OCI-LY1 (cell line): ENCODE data around the gene ITPRIPL2.

Source experiments
- H2AFZ ChIP-seq: fragments of 200-600 bp; sonication (generic), shearing (Covaris generic); 2 replicates; pipeline ENCODE4 v1.6.0; 2014; ENCODE audit warnings: antibody characterized with exemption, mild to moderate bottlenecking, low read length
- H3F3A ChIP-seq: fragments of 200-600 bp; sonication (generic), shearing (Covaris generic); 2 replicates; pipeline ENCODE4 v1.6.0; 2014; ENCODE audit warnings: mild to moderate bottlenecking, antibody characterized with exemption, low read length, moderate library complexity; ENCODE audit not compliant: insufficient read depth
- H3K27ac ChIP-seq: fragments of 200-600 bp; sonication (generic); 2 replicates; pipeline ENCODE4 v1.5.1; 2014; ENCODE audit warnings: low read length, mixed run types, mild to moderate bottlenecking, low read depth; ENCODE audit not compliant: poor library complexity, severe bottlenecking
- H3K27me3 ChIP-seq: fragments of 200-600 bp; sonication (generic); 2 replicates; pipeline ENCODE4 v1.6.0; 2014; ENCODE audit warnings: antibody characterized with exemption, mild to moderate bottlenecking, low read length, moderate library complexity; ENCODE audit not compliant: insufficient read depth
- H3K36me3 ChIP-seq: fragments of 200-600 bp; sonication (generic); 2 replicates; pipeline ENCODE4 v1.6.1; 2014; ENCODE audit warnings: mild to moderate bottlenecking, antibody characterized with exemption, low read length, moderate library complexity, mixed read lengths; ENCODE audit not compliant: insufficient read depth
- H3K4me1 ChIP-seq: fragments of 200-600 bp; sonication (generic); 2 replicates; pipeline ENCODE4 v1.5.1; 2014; ENCODE audit warnings: mild to moderate bottlenecking, low read length, moderate library complexity; ENCODE audit not compliant: insufficient read depth, severe bottlenecking
- H3K4me2 ChIP-seq: fragments of 200-600 bp; sonication (generic), shearing (Covaris generic); 2 replicates; pipeline ENCODE4 v1.6.1; 2014; ENCODE audit warnings: low read length
- H3K4me3 ChIP-seq: fragments of 200-600 bp; sonication (generic); 2 replicates; pipeline ENCODE4 v1.5.1; 2014; ENCODE audit warnings: low read length, low read depth, mild to moderate bottlenecking, mixed read lengths; ENCODE audit not compliant: poor library complexity, severe bottlenecking
- H3K79me2 ChIP-seq: fragments of 200-600 bp; shearing (Covaris generic); 2 replicates; pipeline ENCODE4 v1.6.1; 2016; ENCODE audit warnings: mixed run types, low read length, mixed read lengths; ENCODE audit not compliant: insufficient read depth
- H3K9ac ChIP-seq: fragments of 200-600 bp; sonication (generic), shearing (Covaris generic); 2 replicates; pipeline ENCODE4 v1.6.1; 2014; ENCODE audit warnings: mild to moderate bottlenecking, low read length, mixed read lengths
- H3K9me2 ChIP-seq: fragments of 200-600 bp; sonication (generic), shearing (Covaris generic); 2 replicates; pipeline ENCODE4 v1.6.1; 2014; ENCODE audit warnings: low read depth, mild to moderate bottlenecking, low read length, mixed read lengths
- H3K9me3 ChIP-seq: fragments of 200-600 bp; shearing (Covaris generic); 2 replicates; pipeline ENCODE4 v1.6.1; 2014; ENCODE audit warnings: low read length, mixed read lengths
- H4K20me1 ChIP-seq: fragments of 200-600 bp; sonication (generic), shearing (Covaris generic); 2 replicates; pipeline ENCODE4 v1.6.0; 2016; ENCODE audit warnings: mild to moderate bottlenecking, low read length; ENCODE audit not compliant: insufficient read depth
- CTCF ChIP-seq: fragments of 200-600 bp; sonication (generic), shearing (Covaris generic); IDR thresholded peaks from 2 replicates; pipeline ENCODE4 v1.5.1; 2017; ENCODE audit warnings: mild to moderate bottlenecking, antibody characterized with exemption, low read length, moderate library complexity, mixed read lengths
- EZH2 ChIP-seq: fragments of 200-600 bp; sonication (generic), shearing (Covaris generic); IDR thresholded peaks from 2 replicates; pipeline ENCODE4 v1.8.0; 2017; ENCODE audit warnings: borderline replicate concordance, mixed run types, mild to moderate bottlenecking, antibody characterized with exemption, low read length, moderate library complexity, mixed read lengths

Gene ITPRIPL2

DNA sequence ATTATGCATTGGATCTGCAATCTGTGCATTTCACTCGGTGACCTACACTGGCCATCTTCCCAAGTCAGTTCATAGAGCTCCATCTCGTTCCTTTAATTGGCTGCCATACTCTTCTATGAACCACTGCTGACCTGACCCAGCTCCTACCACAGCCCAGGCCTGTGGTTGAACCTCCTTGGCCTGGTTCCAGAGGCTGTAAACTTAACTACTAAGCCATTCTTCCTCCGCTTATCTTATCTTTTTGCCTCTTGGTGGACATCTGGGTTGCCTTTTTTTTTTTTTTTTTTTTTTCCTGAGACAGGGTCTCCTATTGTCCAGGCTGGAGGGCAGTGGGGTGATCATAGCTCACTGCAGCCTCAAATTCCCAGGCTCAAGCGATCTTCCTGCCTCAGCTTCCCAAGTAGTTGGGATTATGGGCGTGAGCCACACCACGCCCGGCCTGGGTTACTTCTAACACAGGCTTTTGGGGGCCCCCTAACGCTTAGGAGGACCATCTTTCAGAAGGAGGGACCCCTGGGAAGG, 28.0 kb upstream of the ITPRIPL2 start:
- H3K79me2 ChIP-seq: no peaks in the 10 kb centered on the region
- H4K20me1 ChIP-seq: no peaks in the 10 kb centered on the region
- no peak overlapping the region for H3K9ac ChIP-seq
- H3K27ac ChIP-seq: no peak overlapping the region
- H3K9me2 ChIP-seq: no peaks in the 10 kb centered on the region
- no peaks in the 10 kb centered on the region for H3K27me3 ChIP-seq
- H3K4me3 ChIP-seq: no peak overlapping the region
- peaks cover 8% of the 10 kb centered on the region for H3K4me1 ChIP-seq
- H3F3A ChIP-seq: no peaks in the 10 kb centered on the region
- H2AFZ ChIP-seq: no peak overlapping the region
- no peak overlapping the region for H3K4me2 ChIP-seq
- H3K36me3 ChIP-seq: peaks cover 14% of the 10 kb centered on the region
- TF ChIP-seq EZH2: no peak
- TF ChIP-seq CTCF: no peak
- no peaks in the 10 kb centered on the region; the same call in 1 of the 2 replicates for H3K9me3 ChIP-seq

DNA sequence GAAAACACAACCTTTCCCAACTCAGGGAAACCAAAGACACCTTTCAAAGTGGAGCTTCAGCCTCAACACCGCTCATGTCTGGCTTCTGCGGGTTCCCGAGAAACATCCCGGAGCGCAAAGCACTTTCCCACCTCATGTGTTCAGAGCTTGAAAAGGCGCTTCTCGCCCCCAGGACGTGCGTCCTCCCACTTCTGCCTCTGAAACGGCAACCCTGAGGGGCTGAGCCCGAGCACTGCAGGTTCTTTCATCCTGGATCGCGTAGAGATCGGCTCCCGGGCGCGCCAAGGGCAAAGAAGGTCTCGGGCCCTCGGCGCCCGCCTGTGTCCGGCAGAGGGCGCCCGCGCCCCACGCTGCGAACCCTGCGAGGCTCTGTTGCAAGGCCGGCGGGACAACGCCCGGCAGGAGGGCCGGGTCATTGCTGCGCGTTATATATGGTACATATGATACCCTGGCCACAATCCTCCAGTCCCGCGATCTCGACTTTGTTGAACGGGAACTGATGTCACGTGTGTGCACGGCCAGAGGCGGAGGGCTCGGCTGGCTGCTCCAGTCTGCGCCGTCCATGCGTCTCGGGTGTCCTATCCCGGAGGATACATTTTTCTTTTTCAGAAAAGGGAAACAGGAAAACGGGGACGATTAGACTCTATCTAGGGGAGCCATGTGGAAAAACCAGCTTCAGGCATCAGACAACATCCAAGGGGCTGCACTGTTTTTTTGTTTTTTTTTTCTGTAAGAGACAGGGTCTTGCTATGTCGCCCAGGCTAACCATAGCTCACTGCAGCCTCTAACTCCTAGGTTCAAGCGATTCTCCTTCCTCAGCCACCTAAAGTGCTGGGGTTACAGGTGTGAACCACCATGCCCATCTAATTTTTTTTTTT, 27.2 kb upstream of the ITPRIPL2 start:
- H3K9me2 ChIP-seq: no peaks in the 10 kb centered on the region
- peak overlapping the region; percentile 58 for H3K4me2 ChIP-seq
- H3K36me3 ChIP-seq: peaks cover 6% of the 10 kb centered on the region; the same call in 1 of the 2 replicates
- peak overlapping the region; percentile 42 for H3K4me3 ChIP-seq
- no peaks in the 10 kb centered on the region for H4K20me1 ChIP-seq
- no peak overlapping the region for H2AFZ ChIP-seq
- no peaks in the 10 kb centered on the region for H3K27me3 ChIP-seq
- H3K4me1 ChIP-seq: peaks cover 8% of the 10 kb centered on the region
- H3K79me2 ChIP-seq: no peaks in the 10 kb centered on the region
- H3K27ac ChIP-seq: no peak overlapping the region
- no peaks in the 10 kb centered on the region for H3K9me3 ChIP-seq
- no peak overlapping the region for H3K9ac ChIP-seq
- TF ChIP-seq EZH2: no peak
- TF ChIP-seq CTCF: peak; percentile 96
- no peaks in the 10 kb centered on the region for H3F3A ChIP-seq

DNA sequence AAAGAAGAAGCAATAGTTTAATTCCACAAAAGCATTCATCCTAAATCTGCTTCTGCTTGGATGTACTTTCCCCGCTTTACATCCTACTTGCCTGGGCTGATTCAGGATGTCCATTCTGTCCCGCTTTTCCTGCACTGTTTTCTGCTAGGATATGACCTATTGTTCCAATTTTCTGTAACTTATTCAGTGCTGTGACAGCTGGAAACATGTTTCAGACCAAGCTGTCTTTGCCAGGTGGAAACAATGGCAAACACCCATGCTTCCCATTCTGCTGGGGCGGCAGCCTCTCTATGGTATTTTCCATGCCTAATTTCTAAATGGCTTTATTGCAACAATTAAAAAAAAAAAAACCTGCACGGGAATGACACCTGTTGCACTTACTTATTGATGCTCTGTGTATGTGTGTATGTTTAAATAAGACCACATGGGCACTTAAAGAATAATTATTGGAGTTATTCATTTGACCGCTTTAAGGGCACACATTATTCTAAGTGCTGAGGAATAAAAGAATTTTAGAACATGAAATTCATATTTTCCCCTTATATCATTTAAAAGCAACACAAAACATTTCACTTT, 25.3 kb upstream of the ITPRIPL2 start:
- H3K9ac ChIP-seq: no peak overlapping the region

More for the DNA sequence above, 25.3 kb upstream of the ITPRIPL2 start:
- Histone ChIP-seq H3K27me3 (no peaks in the 10 kb centered on the region), H4K20me1 (no peaks in the 10 kb centered on the region), H3K36me3 (no peaks in the 10 kb centered on the region), H3K27ac (no peak overlapping the region), H3K4me3 (no peak overlapping the region), H3K9me3 (no peaks in the 10 kb centered on the region), H3K79me2 (no peaks in the 10 kb centered on the region), H3K9me2 (no peaks in the 10 kb centered on the region), H2AFZ (no peak overlapping the region), H3K4me1 (peaks cover 8% of the 10 kb centered on the region), H3F3A (no peaks in the 10 kb centered on the region), H3K4me2 (no peak overlapping the region)
- TF ChIP-seq CTCF (no peak), EZH2 (no peak)
